Gastroesophageal sphincter (tissue), 3 donors: ENCODE measurements around the gene RPL12.

ENCODE experiments used
- CTCF ChIP-seq, 4 experiments: fragments of 200-600 bp in 2 of 4; fragments of 450-650 bp in 2 of 4; sonication (generic) in 1 of 4; IDR thresholded peaks; one replicate each; pipeline ENCODE4 v1.5.1; 2017 to 2019; ENCODE audit warnings: antibody characterized with exemption in 4 of 4, mild to moderate bottlenecking in 2 of 4, moderate library complexity in 2 of 4
- POLR2A ChIP-seq, 2 donors: fragments of 450-650 bp; IDR thresholded peaks; one replicate each; pipeline ENCODE4 v1.6.1; 2017; ENCODE audit warnings: antibody characterized with exemption in 2 of 2, mild to moderate bottlenecking in 2 of 2, moderate library complexity in 1 of 2
- POLR2AphosphoS5 ChIP-seq: sonication (generic); formaldehyde crosslinking; IDR thresholded peaks from one replicate; pipeline ENCODE4 v1.6.1; 2017; ENCODE audit warnings: antibody characterized with exemption

DNA sequence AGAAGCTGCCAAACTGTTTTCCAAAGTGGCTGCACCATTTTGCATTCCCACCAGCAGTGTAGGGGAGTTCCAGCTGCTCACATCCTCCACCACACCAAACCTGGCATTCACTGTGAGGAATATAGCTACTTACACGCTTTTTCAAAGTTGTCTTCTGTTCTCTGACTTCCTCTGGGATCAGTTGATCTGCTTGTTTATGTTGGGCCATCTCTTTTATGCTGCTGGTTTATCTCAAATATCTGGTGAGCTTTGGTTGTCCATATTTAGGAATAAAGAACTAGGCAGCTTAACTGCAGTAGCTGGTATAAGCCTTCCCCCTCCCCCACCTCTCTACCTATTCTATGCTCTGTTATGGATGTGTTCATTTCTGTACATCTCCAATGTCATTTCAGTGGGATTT lies 35.5 kb downstream of the RPL12 start:
- TF ChIP-seq CTCF (IDR thresholded peaks at IDR 0.05), result no peak
- TF ChIP-seq POLR2AphosphoS5, result peak; percentile 17
- no peak for TF ChIP-seq POLR2A (IDR thresholded peaks at IDR 0.05)
